Sigmoid colon (tissue), 7 donors: ENCODE results near the gene PECR. TPM values are rescaled to one million over a fixed set of nuclear protein-coding genes. Genes with fewer than 3 reads are reported as not detected.

Source experiments
- DNase-seq: peaks from one replicate; pipeline ENCODE4 v3.0.0-alpha.2; 2019
- H3K27ac ChIP-seq, 4 donors: fragments of 200-600 bp; sonication (generic); one replicate each; pipeline ENCODE4 v1.5.1; 2016 to 2019; ENCODE audit warnings: mild to moderate bottlenecking in 1 of 4
- H3K27me3 ChIP-seq, 3 donors: fragments of 200-600 bp; sonication (generic); one replicate each; pipeline ENCODE4 v1.5.1; 2019; ENCODE audit warnings: mild to moderate bottlenecking in 1 of 3
- H3K36me3 ChIP-seq, 4 donors: fragments of 200-600 bp; sonication (generic); one replicate each; pipeline ENCODE4 v1.5.1; 2016 to 2019
- H3K4me1 ChIP-seq, 4 donors: fragments of 200-600 bp; sonication (generic); one replicate each; pipeline ENCODE4 v1.5.1; 2017 to 2019
- H3K4me3 ChIP-seq, 4 donors: fragments of 200-600 bp; sonication (generic); one replicate each; pipeline ENCODE4 v1.5.1; 2017 to 2019; ENCODE audit warnings: mild to moderate bottlenecking in 2 of 4, moderate library complexity in 1 of 4
- H3K9me3 ChIP-seq, 4 donors: fragments of 200-600 bp in 3 of 4; sonication (generic) in 3 of 4; one replicate each; pipeline versions ENCODE4 v1.5.1 to v1.6.1; 2013 to 2019
- CTCF ChIP-seq, 4 experiments: fragments of 450-650 bp in 3 of 4; fragments of 200-600 bp in 1 of 4; IDR thresholded peaks; one replicate each; pipeline ENCODE4 v1.5.1; 2016 to 2019; ENCODE audit warnings: antibody characterized with exemption in 4 of 4, mild to moderate bottlenecking in 3 of 4, moderate library complexity in 2 of 4
- EP300 ChIP-seq, 4 donors: sonication (generic); formaldehyde crosslinking; IDR thresholded peaks; one replicate each; pipeline ENCODE4 v1.6.1; 2017; ENCODE audit warnings: antibody characterized with exemption in 4 of 4
- POLR2A ChIP-seq, 2 donors: fragments of 450-650 bp; IDR thresholded peaks; one replicate each; pipeline ENCODE4 v1.6.1; 2016; ENCODE audit warnings: antibody characterized with exemption in 2 of 2, mild to moderate bottlenecking in 2 of 2, moderate library complexity in 2 of 2
- POLR2AphosphoS5 ChIP-seq, 4 donors: sonication (generic); formaldehyde crosslinking; IDR thresholded peaks; one replicate each; pipeline ENCODE4 v1.6.1; 2017; ENCODE audit warnings: antibody characterized with exemption in 4 of 4
- WGBS, 2 donors: extraction: QIAGEN DNeasy Blood & Tissue Kit; methylation state at CpG; one replicate each; pipeline ENCODE4 v1.1.7; 2013; 5-methylcytosine and 5-hydroxymethylcytosine counted together
- intact Hi-C: fragments of 100-400 bp; cut with DNase I; formaldehyde crosslinking; loops from one replicate; pipeline ENCODE4 v1.15.1; 2023
- polyA plus RNA-seq, 3 donors: library from polyadenylated mRNA; stranded (reverse); fragments of 200-250 nt; gene quantifications; one replicate each; pipeline ENCODE4 v1.2.3, GENCODE V29; 2013
- total RNA-seq, 4 donors: library from RNA; depleted of rRNA; stranded (reverse); fragments of >200 nt; gene quantifications; one replicate each; pipeline ENCODE4 v1.1.0, GENCODE V29; 2016
- donor health status: healthy with polysubstance abuse.
- donor health status: Bipolar disorder and iron deficiency.
- donor health status: healthy.

Gene PECR
- total and polyA plus RNA-seq, 7 donors = 5.0 to 25.9 (median 13.9) TPM

- 87 to 92% methylated on average over 7 of the region's 7 CpGs for WGBS, 2 donors
- H3K27me3 ChIP-seq = no peaks in the 10 kb centered on the region
- intact Hi-C loops = no loop called here
- no peaks in the 10 kb centered on the region for H3K36me3 ChIP-seq
- H3K4me1 ChIP-seq = no peaks in the 10 kb centered on the region
- no peak for DNase-seq
- TF ChIP-seq POLR2A (IDR thresholded peaks at IDR 0.05) (no peak), POLR2AphosphoS5 (IDR thresholded peaks at IDR 0.05) (no peak), EP300 (IDR thresholded peaks at IDR 0.05) (no peak), CTCF (IDR thresholded peaks at IDR 0.05) (no peak)
- H3K4me3 ChIP-seq = no peak overlapping the region
- H3K27ac ChIP-seq = no peak overlapping the region
- no peaks in the 10 kb centered on the region for H3K9me3 ChIP-seq
Observed at GRCh38 chr2:216021768-216022565, 59.6 kb downstream of the PECR start.

- Histone ChIP-seq H3K27ac (no peak overlapping the region), H3K27me3 (no peaks in the 10 kb centered on the region), H3K4me1 (peaks cover 0 to 4% (median 0%) of the 10 kb centered on the region in 4 donors), H3K9me3 (no peaks in the 10 kb centered on the region), H3K36me3 (no peaks in the 10 kb centered on the region), H3K4me3 (no peak overlapping the region)
- intact Hi-C loops = no loop called here
- TF ChIP-seq CTCF (IDR thresholded peaks at IDR 0.05) = no peak
- no peak for TF ChIP-seq POLR2AphosphoS5 (IDR thresholded peaks at IDR 0.05)
- TF ChIP-seq POLR2A (IDR thresholded peaks at IDR 0.05) = no peak
- DNase-seq = no peak
- 90 to 95% methylated on average over 3 of the region's 3 CpGs for WGBS, 2 donors
Observed at GRCh38 chr2:216018709-216019108, 62.9 kb downstream of the PECR start.

GRCh38 chr2:216017365-216017764, 64.2 kb downstream of the PECR start:
- Histone ChIP-seq H3K9me3 (no peaks in the 10 kb centered on the region), H3K27me3 (no peaks in the 10 kb centered on the region), H3K4me1 (peaks cover 0 to 13% (median 6%) of the 10 kb centered on the region in 4 donors), H3K36me3 (no peaks in the 10 kb centered on the region), H3K27ac (no peak overlapping the region), H3K4me3 (no peak overlapping the region)
- 68 to 82% methylated on average over 4 of the region's 4 CpGs for WGBS, 2 donors
- TF ChIP-seq CTCF (IDR thresholded peaks at IDR 0.05) = no peak
- TF ChIP-seq POLR2A (IDR thresholded peaks at IDR 0.05) = no peak
- no peak for TF ChIP-seq POLR2AphosphoS5 (IDR thresholded peaks at IDR 0.05)
- no peak for TF ChIP-seq EP300 (IDR thresholded peaks at IDR 0.05)
- intact Hi-C loops = no loop called here
- no peak for DNase-seq

- Histone ChIP-seq H3K36me3 (no peaks in the 10 kb centered on the region), H3K9me3 (no peaks in the 10 kb centered on the region), H3K27ac (no peak overlapping the region), H3K4me3 (no peak overlapping the region), H3K4me1 (peaks cover 0 to 13% (median 6%) of the 10 kb centered on the region in 4 donors), H3K27me3 (no peaks in the 10 kb centered on the region)
- no peak for TF ChIP-seq EP300 (IDR thresholded peaks at IDR 0.05)
- 55 to 65% methylated on average over 1 of the region's 1 CpG for WGBS, 2 donors
- DNase-seq = no peak
- intact Hi-C loops = no loop called here
Observed at GRCh38 chr2:216016581-216016980, 65.0 kb downstream of the PECR start.

- Histone ChIP-seq H3K4me3 (no peak overlapping the region), H3K4me1 (peaks cover 0 to 13% (median 6%) of the 10 kb centered on the region in 4 donors), H3K27me3 (no peaks in the 10 kb centered on the region), H3K9me3 (no peaks in the 10 kb centered on the region), H3K36me3 (no peaks in the 10 kb centered on the region), H3K27ac (no peak overlapping the region)
- DNase-seq = no peak
- WGBS, 2 donors = 60 to 77% methylated on average over 5 of the region's 5 CpGs
- intact Hi-C loops = no loop called here
- no peak for TF ChIP-seq EP300 (IDR thresholded peaks at IDR 0.05)
- TF ChIP-seq POLR2AphosphoS5 (IDR thresholded peaks at IDR 0.05) = no peak
- TF ChIP-seq POLR2A (IDR thresholded peaks at IDR 0.05) = no peak
- TF ChIP-seq CTCF (IDR thresholded peaks at IDR 0.05) = no peak
Observed at GRCh38 chr2:216015722-216016464, 65.7 kb downstream of the PECR start.
